ENCODE results near the gene MPV17.

GRCh38 chr2:27288610-27289009 lies 34.3 kb downstream of the MPV17 start:
- TF ChIP-seq POLR2A (IDR thresholded peaks at IDR 0.05): no peak
- TF ChIP-seq CTCF (IDR thresholded peaks at IDR 0.05): no peak

Data from breast epithelium (tissue), 3 donors.